Endothelial cell of umbilical vein (primary cell): ENCODE measurements around the gene GPD2. TPM values are rescaled to one million over a fixed set of nuclear protein-coding genes. Genes with fewer than 3 reads are reported as not detected.

ENCODE experiments used
- BruUV-seq: library from RNA; stranded (reverse); fragments of 400-500 nt; replicated peaks from 2 replicates; lab custom pipeline; 2021; lab: Mats Ljungman, UMichigan
- CTCF ChIA-PET: fragments of 300-600, 350-600 bp; sonication (Branson Sonifier 250); formaldehyde crosslinking; loops from one replicate; lab custom pipeline; 2021; ENCODE audit warnings: antibody characterized with exemption, inconsistent platforms; lab: Charles Lee
- POLR2A ChIA-PET: fragments of 300-600, 350-600 bp; sonication (Branson Sonifier 250); formaldehyde crosslinking; loops from one replicate; lab custom pipeline; 2021; ENCODE audit warnings: antibody characterized with exemption, inconsistent platforms; lab: Charles Lee
- DNase-seq: peaks from one replicate; pipeline ENCODE4 v3.0.0-alpha.2; 2011; ENCODE audit warnings: low read depth, low spot score
- FAIRE-seq: peaks from 2 replicates; lab custom pipeline; 2011; peaks lifted over from hg19 to GRCh38; lab: Jason Lieb, UNC
- H2AFZ ChIP-seq: 2 replicates; pipeline ENCODE4 v1.6.0; 2012; ENCODE audit warnings: low read depth, low read length, control low read depth, inconsistent platforms
- H3K27ac ChIP-seq: 2 replicates; pipeline ENCODE4 v1.5.1; 2011; ENCODE audit warnings: low read depth, mild to moderate bottlenecking, control low read depth, low read length, moderate library complexity; ENCODE audit not compliant: insufficient read depth
- H3K27me3 ChIP-seq, 2 experiments: 2 replicates each; pipeline versions ENCODE4 v1.6.0 to v1.6.1; 2011; ENCODE audit warnings: low read length in 2 of 2, mixed read lengths in 1 of 2; ENCODE audit not compliant: control insufficient read depth in 2 of 2, insufficient read depth in 2 of 2
- H3K36me3 ChIP-seq, 2 experiments: 2 replicates in 1 of 2; 3 replicates in 1 of 2; pipeline ENCODE4 v1.5.1; 2011; ENCODE audit warnings: low read length in 2 of 2, mild to moderate bottlenecking in 1 of 2, moderate library complexity in 1 of 2; ENCODE audit not compliant: control insufficient read depth in 2 of 2, insufficient read depth in 2 of 2; ENCODE audit errors: extremely low read depth in 1 of 2
- H3K4me1 ChIP-seq: 3 replicates; pipeline ENCODE4 v1.5.1; 2011; ENCODE audit warnings: mild to moderate bottlenecking, low read length; ENCODE audit not compliant: control insufficient read depth, insufficient read depth; ENCODE audit errors: extremely low read depth
- H3K4me2 ChIP-seq: 2 replicates; pipeline ENCODE4 v1.6.1; 2011; ENCODE audit warnings: low read length, control low read depth, mixed read lengths; ENCODE audit not compliant: insufficient read depth
- H3K4me3 ChIP-seq, 3 experiments: fragments of 200-600 bp in 1 of 3; sonication (generic), shearing (Covaris generic) in 1 of 3; replicated peaks in 1 of 3; 2 replicates each; pipeline ENCODE4 v1.5.1; 2011 to 2016; ENCODE audit warnings: control low read depth in 3 of 3, low read length in 3 of 3, mild to moderate bottlenecking in 2 of 3, inconsistent platforms in 1 of 3, low read depth in 1 of 3, moderate library complexity in 1 of 3; ENCODE audit not compliant: insufficient read depth in 1 of 3
- H3K79me2 ChIP-seq: 2 replicates; pipeline ENCODE4 v1.6.0; 2012; ENCODE audit warnings: low read length, inconsistent platforms; ENCODE audit not compliant: control insufficient read depth, insufficient read depth
- H3K9ac ChIP-seq: replicated peaks from 2 replicates; pipeline ENCODE3; 2011; ENCODE audit warnings: low read length, control low read depth; ENCODE audit not compliant: insufficient read depth; ENCODE audit errors: extremely low read depth
- H3K9me1 ChIP-seq: replicated peaks from 3 replicates; pipeline ENCODE4 v1.6.0; 2011; ENCODE audit warnings: mild to moderate bottlenecking, low read length; ENCODE audit not compliant: control insufficient read depth, insufficient read depth; ENCODE audit errors: extremely low read depth
- H3K9me3 ChIP-seq: replicated peaks from 2 replicates; pipeline ENCODE4 v1.5.1; 2012; ENCODE audit warnings: low read length, inconsistent platforms; ENCODE audit not compliant: control insufficient read depth, insufficient read depth
- H4K20me1 ChIP-seq: replicated peaks from 2 replicates; pipeline ENCODE3; 2011; ENCODE audit warnings: mild to moderate bottlenecking, low read length; ENCODE audit not compliant: control insufficient read depth, insufficient read depth; ENCODE audit errors: extremely low read depth
- EZH2 ChIP-seq: IDR thresholded peaks from 2 replicates; pipeline ENCODE4 v1.6.1; 2012; ENCODE audit warnings: borderline replicate concordance, low read depth, mild to moderate bottlenecking, moderate library complexity, low read length, inconsistent platforms; ENCODE audit not compliant: severe bottlenecking
- GATA2 ChIP-seq: IDR thresholded peaks from 2 replicates; pipeline ENCODE4 v1.7.0; 2011; ENCODE audit warnings: low read depth, mild to moderate bottlenecking, moderate library complexity, mixed read lengths, low read length; ENCODE audit not compliant: insufficient read length, insufficient read depth
- MYC ChIP-seq: IDR thresholded peaks from one replicate; pipeline ENCODE4 v1.6.1; 2011; ENCODE audit warnings: mild to moderate bottlenecking, low read depth, low read length
- POLR2AphosphoS5 ChIP-seq: IDR thresholded peaks from 2 replicates; pipeline ENCODE4 v1.6.1; 2012; ENCODE audit warnings: low read depth, mild to moderate bottlenecking, control low read depth, low read length, moderate library complexity; ENCODE audit not compliant: insufficient read depth
- dilution Hi-C: fragments of 300-500 bp; cut with MboI; formaldehyde crosslinking; loops from one replicate; pipeline ENCODE4 v1.15.0; 2019; ENCODE audit warnings: low sequenced_read_pairs; ENCODE audit not compliant: extremely low pct_ligation_motif_present
- intact Hi-C: fragments of 100-400 bp; cut with micrococcal nuclease; formaldehyde crosslinking; loops from one replicate; pipeline ENCODE4 v1.10.0; 2022
- polyA plus RNA-seq, 4 experiments: library from polyadenylated mRNA; depleted of rRNA in 3 of 4; stranded (reverse) in 3 of 4; unstranded in 1 of 4; fragments of >200 nt; gene quantifications; 2 replicates each; pipeline versions ENCODE4 v1.2.1 to v1.2.3, GENCODE V29; 2011 to 2012; ENCODE audit warnings: missing spikeins in 1 of 4
- total RNA-seq: library from RNA; stranded (reverse); gene quantifications from 2 replicates; pipeline ENCODE4 v1.2.3, GENCODE V29; 2021
- TF ChIP-seq, protein P1 (sequence below): IDR thresholded peaks from 2 replicates; pipeline ENCODE4 v1.6.1; 2011; ENCODE audit not compliant: insufficient read depth, insufficient read length
- TF ChIP-seq, protein P2 (sequence below), 2 donors: IDR thresholded peaks; 1 replicate in 1 of 2; 2 replicates in 1 of 2; pipeline ENCODE4 v1.5.1; 2011; ENCODE audit warnings: low read length in 2 of 2, mild to moderate bottlenecking in 2 of 2, moderate library complexity in 2 of 2, control low read depth in 1 of 2, inconsistent platforms in 1 of 2, low read depth in 1 of 2; ENCODE audit not compliant: insufficient read depth in 1 of 2; ENCODE audit errors: extremely low read depth in 1 of 2

Gene GPD2
- total and polyA plus RNA-seq, 2 donors (not counting 3 experiments of a cell fraction or from before 2014, with no cell fraction given) = 6.6 to 37.0 TPM

DNA sequence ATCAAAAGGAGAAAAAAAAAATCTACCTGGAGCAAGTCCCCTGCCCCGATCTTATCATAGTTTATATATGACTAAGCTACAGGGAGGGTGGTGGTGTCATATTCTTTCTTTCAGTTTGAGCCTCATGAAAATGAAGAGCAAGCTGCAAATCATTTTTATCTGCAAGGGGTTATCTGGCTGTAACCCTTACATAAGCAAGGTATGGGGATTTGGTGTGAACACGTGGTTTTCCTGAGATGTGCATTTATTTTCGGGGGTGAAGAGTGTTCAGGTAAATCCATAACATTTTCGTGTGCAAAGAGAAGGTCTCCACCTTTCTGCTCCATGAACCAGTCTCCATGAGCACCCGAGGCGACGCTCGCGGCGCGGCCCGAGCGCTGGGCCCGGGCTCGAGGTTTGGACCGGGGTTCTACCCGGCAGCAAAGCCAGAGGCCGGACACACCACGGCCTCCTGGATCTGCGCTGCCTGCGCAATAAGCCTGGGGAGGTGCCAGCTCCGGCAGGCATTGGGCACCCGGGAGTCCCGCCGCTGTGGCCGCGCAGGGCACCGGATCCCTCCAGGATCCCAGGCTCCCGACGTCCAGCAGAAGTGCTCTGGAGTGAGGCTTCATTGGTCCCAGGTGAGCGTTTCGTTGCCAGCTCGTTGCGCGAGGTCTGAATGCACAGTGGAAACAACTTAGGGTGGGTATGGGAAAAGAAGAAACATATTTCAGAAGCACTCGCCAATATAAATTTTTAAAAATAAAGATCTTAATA is 36.1 kb upstream of the GPD2 start:
- ChIA-PET POLR2A (interaction anchor here (0.8 to 1.7 kb wide), 2 partner anchors 58 to 67 kb away, joined by 3 to 9 read pairs; no protein-coding TSS in a partner anchor), CTCF (interaction anchor here (0.9 to 2.6 kb wide), 10 partner anchors 10 to 1027 kb away, joined by 3 to 25 read pairs (median 5); no protein-coding TSS in a partner anchor)
- intact Hi-C loops = loop anchor here (1.0 to 2.0 kb wide), 8 partner anchors 36 to 1021 kb away; partner anchors contain the start of gene GPD2
- Histone ChIP-seq H4K20me1 (no peaks in the 10 kb centered on the region), H3K79me2 (no peaks in the 10 kb centered on the region), H2AFZ (peak overlapping the region; percentile 50), H3K27me3 (peaks cover 0 to under 1% of the 10 kb centered on the region in 2 experiments), H3K4me2 (peak overlapping the region; percentile 90), H3K9me1 (no peaks in the 10 kb centered on the region), H3K4me3 (peak overlapping the region; percentile 48 to 71 (median 49)), H3K9me3 (no peaks in the 10 kb centered on the region), H3K9ac (peak overlapping the region; percentile 11), H3K36me3 (no peaks in the 10 kb centered on the region), H3K4me1 (peaks cover 5% of the 10 kb centered on the region), H3K27ac (no peak overlapping the region)
- TF ChIP-seq MYC (no peak), GATA2 (peak; percentile 30), EZH2 (no peak), POLR2AphosphoS5 (no peak)
- TF ChIP-seq, protein P1, sequence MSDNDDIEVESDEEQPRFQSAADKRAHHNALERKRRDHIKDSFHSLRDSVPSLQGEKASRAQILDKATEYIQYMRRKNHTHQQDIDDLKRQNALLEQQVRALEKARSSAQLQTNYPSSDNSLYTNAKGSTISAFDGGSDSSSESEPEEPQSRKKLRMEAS = peak; percentile 60
- TF ChIP-seq, protein P2, sequence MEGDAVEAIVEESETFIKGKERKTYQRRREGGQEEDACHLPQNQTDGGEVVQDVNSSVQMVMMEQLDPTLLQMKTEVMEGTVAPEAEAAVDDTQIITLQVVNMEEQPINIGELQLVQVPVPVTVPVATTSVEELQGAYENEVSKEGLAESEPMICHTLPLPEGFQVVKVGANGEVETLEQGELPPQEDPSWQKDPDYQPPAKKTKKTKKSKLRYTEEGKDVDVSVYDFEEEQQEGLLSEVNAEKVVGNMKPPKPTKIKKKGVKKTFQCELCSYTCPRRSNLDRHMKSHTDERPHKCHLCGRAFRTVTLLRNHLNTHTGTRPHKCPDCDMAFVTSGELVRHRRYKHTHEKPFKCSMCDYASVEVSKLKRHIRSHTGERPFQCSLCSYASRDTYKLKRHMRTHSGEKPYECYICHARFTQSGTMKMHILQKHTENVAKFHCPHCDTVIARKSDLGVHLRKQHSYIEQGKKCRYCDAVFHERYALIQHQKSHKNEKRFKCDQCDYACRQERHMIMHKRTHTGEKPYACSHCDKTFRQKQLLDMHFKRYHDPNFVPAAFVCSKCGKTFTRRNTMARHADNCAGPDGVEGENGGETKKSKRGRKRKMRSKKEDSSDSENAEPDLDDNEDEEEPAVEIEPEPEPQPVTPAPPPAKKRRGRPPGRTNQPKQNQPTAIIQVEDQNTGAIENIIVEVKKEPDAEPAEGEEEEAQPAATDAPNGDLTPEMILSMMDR (IDR thresholded peaks at IDR 0.05; ENCODE audit: extremely low read depth in 1 of 2, insufficient read depth in 1 of 2, low read depth in 1 of 2, low read length in 2 of 2) = no peak
- BruUV-seq = no TSS peak
- dilution Hi-C loops = no loop called here
- FAIRE-seq = peak; percentile 55
- DNase-seq = no peak
